HL-60 (cell line): ENCODE data around the gene AOPEP.

Experiments
- DNase-seq, 2 experiments: peaks; one replicate each; pipeline ENCODE4 v3.0.0-alpha.2; 2010 to 2020; ENCODE audit warnings: low read depth in 1 of 2, low spot score in 1 of 2
- H3K27ac ChIP-seq: fragments of 250-450 bp; sonication (Bioruptor Pico); replicated peaks from 2 replicates; pipeline ENCODE4 v1.5.1; 2020; ENCODE audit warnings: mild to moderate bottlenecking, moderate library complexity
- H3K27me3 ChIP-seq: fragments of 250-450 bp; sonication (Bioruptor Pico); 2 replicates; pipeline ENCODE4 v1.5.1; 2021; ENCODE audit warnings: mild to moderate bottlenecking, moderate library complexity; ENCODE audit not compliant: insufficient read depth, poor library complexity, severe bottlenecking
- H3K4me3 ChIP-seq: replicated peaks from 2 replicates; pipeline ENCODE4 v1.5.1; 2011; ENCODE audit warnings: mild to moderate bottlenecking, control low read depth, low read length; ENCODE audit not compliant: insufficient read depth
- GABPA ChIP-seq: IDR thresholded peaks from 2 replicates; pipeline ENCODE4 v1.6.1; 2012; ENCODE audit warnings: low read depth
- POLR2AphosphoS5 ChIP-seq: IDR thresholded peaks from 2 replicates; pipeline ENCODE4 v1.6.1; 2012; ENCODE audit warnings: low read depth
- SPI1 ChIP-seq: IDR thresholded peaks from 2 replicates; pipeline ENCODE4 v1.6.1; 2012; ENCODE audit warnings: low read depth, mild to moderate bottlenecking, borderline replicate concordance
- TF ChIP-seq, protein P1 (sequence below): IDR thresholded peaks from one replicate; pipeline ENCODE4 v1.5.1; 2011; ENCODE audit warnings: low read length, control low read depth, inconsistent platforms; ENCODE audit not compliant: insufficient read depth
- TF ChIP-seq, protein P2 (sequence below): IDR thresholded peaks from 2 replicates; pipeline ENCODE4 v1.6.1; 2012; ENCODE audit warnings: low read depth; ENCODE audit not compliant: insufficient replicate concordance

The AOPEP gene

GRCh38 chr9:94974154-94974879, 247.8 kb downstream of the AOPEP start:
- H3K4me3 ChIP-seq = no peak overlapping the region
- no peak overlapping the region for H3K27ac ChIP-seq
- no peak for DNase-seq
- no peaks in the 10 kb centered on the region for H3K27me3 ChIP-seq
- no peak for TF ChIP-seq POLR2AphosphoS5
- no peak for TF ChIP-seq SPI1
- TF ChIP-seq, protein P1, sequence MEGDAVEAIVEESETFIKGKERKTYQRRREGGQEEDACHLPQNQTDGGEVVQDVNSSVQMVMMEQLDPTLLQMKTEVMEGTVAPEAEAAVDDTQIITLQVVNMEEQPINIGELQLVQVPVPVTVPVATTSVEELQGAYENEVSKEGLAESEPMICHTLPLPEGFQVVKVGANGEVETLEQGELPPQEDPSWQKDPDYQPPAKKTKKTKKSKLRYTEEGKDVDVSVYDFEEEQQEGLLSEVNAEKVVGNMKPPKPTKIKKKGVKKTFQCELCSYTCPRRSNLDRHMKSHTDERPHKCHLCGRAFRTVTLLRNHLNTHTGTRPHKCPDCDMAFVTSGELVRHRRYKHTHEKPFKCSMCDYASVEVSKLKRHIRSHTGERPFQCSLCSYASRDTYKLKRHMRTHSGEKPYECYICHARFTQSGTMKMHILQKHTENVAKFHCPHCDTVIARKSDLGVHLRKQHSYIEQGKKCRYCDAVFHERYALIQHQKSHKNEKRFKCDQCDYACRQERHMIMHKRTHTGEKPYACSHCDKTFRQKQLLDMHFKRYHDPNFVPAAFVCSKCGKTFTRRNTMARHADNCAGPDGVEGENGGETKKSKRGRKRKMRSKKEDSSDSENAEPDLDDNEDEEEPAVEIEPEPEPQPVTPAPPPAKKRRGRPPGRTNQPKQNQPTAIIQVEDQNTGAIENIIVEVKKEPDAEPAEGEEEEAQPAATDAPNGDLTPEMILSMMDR = no peak
- TF ChIP-seq GABPA = no peak
- TF ChIP-seq, protein P2, sequence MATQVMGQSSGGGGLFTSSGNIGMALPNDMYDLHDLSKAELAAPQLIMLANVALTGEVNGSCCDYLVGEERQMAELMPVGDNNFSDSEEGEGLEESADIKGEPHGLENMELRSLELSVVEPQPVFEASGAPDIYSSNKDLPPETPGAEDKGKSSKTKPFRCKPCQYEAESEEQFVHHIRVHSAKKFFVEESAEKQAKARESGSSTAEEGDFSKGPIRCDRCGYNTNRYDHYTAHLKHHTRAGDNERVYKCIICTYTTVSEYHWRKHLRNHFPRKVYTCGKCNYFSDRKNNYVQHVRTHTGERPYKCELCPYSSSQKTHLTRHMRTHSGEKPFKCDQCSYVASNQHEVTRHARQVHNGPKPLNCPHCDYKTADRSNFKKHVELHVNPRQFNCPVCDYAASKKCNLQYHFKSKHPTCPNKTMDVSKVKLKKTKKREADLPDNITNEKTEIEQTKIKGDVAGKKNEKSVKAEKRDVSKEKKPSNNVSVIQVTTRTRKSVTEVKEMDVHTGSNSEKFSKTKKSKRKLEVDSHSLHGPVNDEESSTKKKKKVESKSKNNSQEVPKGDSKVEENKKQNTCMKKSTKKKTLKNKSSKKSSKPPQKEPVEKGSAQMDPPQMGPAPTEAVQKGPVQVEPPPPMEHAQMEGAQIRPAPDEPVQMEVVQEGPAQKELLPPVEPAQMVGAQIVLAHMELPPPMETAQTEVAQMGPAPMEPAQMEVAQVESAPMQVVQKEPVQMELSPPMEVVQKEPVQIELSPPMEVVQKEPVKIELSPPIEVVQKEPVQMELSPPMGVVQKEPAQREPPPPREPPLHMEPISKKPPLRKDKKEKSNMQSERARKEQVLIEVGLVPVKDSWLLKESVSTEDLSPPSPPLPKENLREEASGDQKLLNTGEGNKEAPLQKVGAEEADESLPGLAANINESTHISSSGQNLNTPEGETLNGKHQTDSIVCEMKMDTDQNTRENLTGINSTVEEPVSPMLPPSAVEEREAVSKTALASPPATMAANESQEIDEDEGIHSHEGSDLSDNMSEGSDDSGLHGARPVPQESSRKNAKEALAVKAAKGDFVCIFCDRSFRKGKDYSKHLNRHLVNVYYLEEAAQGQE = no peak

DNA sequence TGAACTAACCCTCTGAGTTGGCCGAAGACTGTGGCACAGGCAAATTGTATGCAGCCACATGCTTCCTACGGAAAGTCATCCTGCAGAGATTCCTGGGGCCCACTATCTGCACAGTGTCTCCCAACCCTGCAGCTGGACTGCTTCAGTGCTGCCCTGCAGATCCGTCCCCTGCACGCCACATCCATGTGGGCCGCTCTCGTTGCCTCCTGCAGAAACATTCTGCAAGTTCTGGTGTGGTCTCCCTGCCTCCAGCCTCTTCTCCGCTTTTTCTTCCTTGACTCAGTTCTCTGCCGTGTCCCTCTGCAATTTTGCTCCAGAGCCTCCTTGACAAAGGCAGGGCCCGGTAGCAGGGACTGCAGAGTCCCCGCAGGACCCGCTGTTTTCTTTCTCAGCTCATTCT, 249.0 kb downstream of the AOPEP start:
- Histone ChIP-seq H3K27me3 (no peaks in the 10 kb centered on the region), H3K4me3 (no peak overlapping the region), H3K27ac (no peak overlapping the region)
- TF ChIP-seq, protein P2 = no peak
- TF ChIP-seq GABPA (no peak), POLR2AphosphoS5 (no peak), SPI1 (no peak)
- TF ChIP-seq, protein P1 = no peak
- DNase-seq = no peak

DNA sequence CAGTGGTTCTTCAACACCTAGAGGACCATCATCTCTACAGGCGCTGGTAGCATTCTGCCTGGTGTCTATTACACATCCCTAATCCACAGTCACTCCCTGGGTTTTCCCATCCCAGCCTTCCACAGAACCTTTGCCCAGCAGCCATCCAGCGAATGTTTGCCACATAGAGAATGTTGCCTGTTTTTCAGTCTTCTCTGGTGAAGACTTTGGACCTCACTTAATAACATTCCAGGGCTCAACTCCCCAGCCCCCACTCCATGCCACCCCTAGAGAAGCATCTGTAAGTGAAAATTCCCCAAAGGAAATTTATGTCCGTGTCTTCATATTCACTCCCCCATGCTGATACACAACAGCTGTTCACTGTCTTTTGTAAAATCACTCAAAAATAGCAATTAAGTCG, 249.6 kb downstream of the AOPEP start:
- no peak for DNase-seq
- TF ChIP-seq SPI1 (no peak), GABPA (no peak), POLR2AphosphoS5 (no peak)
- TF ChIP-seq, protein P2 = no peak
- TF ChIP-seq, protein P1 = no peak

More for the DNA sequence above, 249.6 kb downstream of the AOPEP start:
- no peak overlapping the region for H3K4me3 ChIP-seq
- no peak overlapping the region for H3K27ac ChIP-seq
- no peaks in the 10 kb centered on the region for H3K27me3 ChIP-seq
